GM12878 (cell line): ENCODE measurements around the gene ANO6. TPM values are rescaled to one million over a fixed set of nuclear protein-coding genes. Genes with fewer than 3 reads are reported as not detected.
A peak's percentile ranks its signal among the peaks of the same experiment; 100 is the strongest.

Experiments used
- ATAC-seq: fragments of 200-7000 bp; cut with Tn5 transposase; 3 replicates; pipeline ENCODE4 v1.9.1; 2020; ENCODE audit warnings: mild to moderate bottlenecking, moderate library complexity
- BruUV-seq: library from RNA; stranded (reverse); fragments of 400-500 nt; replicated peaks from 2 replicates; lab custom pipeline; 2021; lab: Mats Ljungman, UMichigan
- CTCF ChIA-PET: fragments of 300-600 bp; sonication (Branson Sonifier 250); formaldehyde crosslinking; extraction: SDS; loops from one replicate; lab custom pipeline; 2021; ENCODE audit warnings: inconsistent platforms; lab: Yijun Ruan, JAX
- POLR2A ChIA-PET: fragments of 350-600 bp; formaldehyde crosslinking; extraction: SDS; loops from one replicate; lab custom pipeline; 2021; ENCODE audit warnings: inconsistent platforms; lab: Charles Lee
- RAD21 ChIA-PET: fragments of 300-600 bp; sonication (Branson Sonifier 250); formaldehyde crosslinking; loops from one replicate; lab custom pipeline; 2023; ENCODE audit warnings: antibody characterized with exemption; ENCODE audit not compliant: unreplicated experiment; lab: Charles Lee
- SMC1A ChIA-PET: fragments of 300-600 bp; sonication (Branson Sonifier 250); formaldehyde crosslinking; loops from one replicate; lab custom pipeline; 2023; ENCODE audit not compliant: unreplicated experiment, uncharacterized antibody; lab: Charles Lee
- DNase-seq: peaks from one replicate; pipeline ENCODE4 v3.0.0-alpha.2; 2011; ENCODE audit warnings: low read depth, low spot score
- FAIRE-seq: peaks from 3 replicates; lab custom pipeline; 2011; peaks lifted over from hg19 to GRCh38; lab: Jason Lieb, UNC
- H2AFZ ChIP-seq: 2 replicates; pipeline ENCODE4 v1.6.0; 2011; ENCODE audit warnings: low read depth, low read length, control low read depth; ENCODE audit not compliant: control insufficient read depth
- H3K27ac ChIP-seq: 2 replicates; pipeline ENCODE4 v1.5.1; 2011; ENCODE audit warnings: control low read depth; ENCODE audit not compliant: control insufficient read depth, insufficient read depth
- H3K27me3 ChIP-seq, 2 experiments: replicated peaks in 1 of 2; 2 replicates each; pipeline versions ENCODE4 v1.6.0 to v1.6.1; 2011; ENCODE audit warnings: low read length in 1 of 2; ENCODE audit not compliant: control insufficient read depth in 2 of 2, insufficient read depth in 2 of 2
- H3K36me3 ChIP-seq, 2 experiments: 2 replicates each; pipeline ENCODE4 v1.5.1; 2011; ENCODE audit warnings: low read length in 1 of 2; ENCODE audit not compliant: control insufficient read depth in 2 of 2, insufficient read depth in 2 of 2
- H3K4me1 ChIP-seq: 2 replicates; pipeline ENCODE4 v1.6.1; 2011; ENCODE audit warnings: mild to moderate bottlenecking, low read length, moderate library complexity, mixed read lengths; ENCODE audit not compliant: control insufficient read depth, insufficient read depth
- H3K4me2 ChIP-seq: 2 replicates; pipeline ENCODE4 v1.6.0; 2011; ENCODE audit warnings: control low read depth; ENCODE audit not compliant: control insufficient read depth, insufficient read depth
- H3K4me3 ChIP-seq: fragments of 200-600 bp; sonication (generic); 2 replicates; pipeline ENCODE4 v1.5.1; 2016
- H3K79me2 ChIP-seq: 2 replicates; pipeline ENCODE4 v1.6.0; 2011; ENCODE audit warnings: low read length; ENCODE audit not compliant: control insufficient read depth, insufficient read depth
- H3K9ac ChIP-seq: 2 replicates; pipeline ENCODE4 v1.8.0; 2011; ENCODE audit warnings: low read length, control low read depth, mixed read lengths; ENCODE audit not compliant: control insufficient read depth, insufficient read depth
- H3K9me3 ChIP-seq: replicated peaks from 3 replicates; pipeline ENCODE4 v1.5.1; 2011; ENCODE audit warnings: mild to moderate bottlenecking, low read length; ENCODE audit not compliant: control insufficient read depth, insufficient read depth
- H4K20me1 ChIP-seq: 2 replicates; pipeline ENCODE4 v1.6.0; 2011; ENCODE audit not compliant: control insufficient read depth, insufficient read depth
- BCL11A ChIP-seq: IDR thresholded peaks from 2 replicates; pipeline ENCODE4 v1.6.1; 2011; ENCODE audit warnings: low read depth, low read length
- BCL3 ChIP-seq: IDR thresholded peaks from 2 replicates; pipeline ENCODE4 v1.6.1; 2011; ENCODE audit warnings: borderline replicate concordance, low read depth, mild to moderate bottlenecking, moderate library complexity, low read length; ENCODE audit not compliant: insufficient read depth, poor library complexity, severe bottlenecking
- CEBPB ChIP-seq, 2 experiments: fragments of 150-350 bp in 1 of 2; IDR thresholded peaks; 2 replicates each; pipeline ENCODE4 v1.6.1; 2012 to 2014; ENCODE audit warnings: low read depth in 2 of 2, low read length in 2 of 2, borderline replicate concordance in 1 of 2, inconsistent platforms in 1 of 2
- GATAD2B ChIP-seq: fragments of 450-650 bp; conservative IDR thresholded peaks from 2 replicates; pipeline ENCODE4 v1.6.1; 2017; ENCODE audit warnings: low read depth, mild to moderate bottlenecking, moderate library complexity
- HCFC1 ChIP-seq: fragments of 150-350 bp; IDR thresholded peaks from 2 replicates; pipeline ENCODE4 v1.6.1; 2014; ENCODE audit warnings: low read length
- IKZF1 ChIP-seq: fragments of 450-650 bp; conservative IDR thresholded peaks from 2 replicates; pipeline ENCODE4 v1.6.1; 2017; ENCODE audit warnings: antibody characterized with exemption, mild to moderate bottlenecking
- NBN ChIP-seq: fragments of 450-650 bp; IDR thresholded peaks from 2 replicates; pipeline ENCODE4 v1.6.1; 2016
- POLR2A ChIP-seq: IDR thresholded peaks from 2 replicates; pipeline ENCODE4 v1.6.1; 2011; ENCODE audit warnings: low read depth, mild to moderate bottlenecking, low read length
- RAD51 ChIP-seq: fragments of 450-650 bp; IDR thresholded peaks from 2 replicates; pipeline ENCODE4 v1.6.1; 2016; ENCODE audit warnings: moderate library complexity, mild to moderate bottlenecking, inconsistent platforms
- RCOR1 ChIP-seq: conservative IDR thresholded peaks from 2 replicates; pipeline ENCODE4 v1.6.1; 2012; ENCODE audit warnings: low read depth, low read length, improper control_type of control experiment
- in situ Hi-C: fragments of 300-500 bp; cut with MboI; formaldehyde crosslinking; loops from 9 replicates; pipeline ENCODE4 v1.14.3; 2018; ENCODE audit warnings: mixed read lengths
- intact Hi-C: fragments of 100-400 bp; cut with micrococcal nuclease; formaldehyde crosslinking; loops from one replicate; pipeline ENCODE4 v1.14.2; 2022; ENCODE audit not compliant: unreplicated experiment
- polyA plus RNA-seq, 11 experiments: library from polyadenylated mRNA; depleted of rRNA in 4 of 11; unstranded in 6 of 11; stranded (reverse) in 5 of 11; fragments of >200 nt; fragmentation: Nextera tagmentation in 4 of 11; fragmentation: Illumina TruSeq in 1 of 11; extraction: Ambion mirVana in 4 of 11; extraction: Trizol in 1 of 11; gene quantifications; 1 replicate in 1 of 11; 2 replicates in 10 of 11; pipeline versions ENCODE4 v1.2.1 to v1.2.3, GENCODE V29; 2011 to 2016; ENCODE audit warnings: inconsistent platforms in 2 of 11, missing spikeins in 2 of 11, low read depth in 1 of 11
- total RNA-seq, 4 experiments: library from RNA; depleted of rRNA in 3 of 4; stranded (reverse); fragments of >200 nt in 3 of 4; fragmentation: Illumina TruSeq in 1 of 4; extraction: Trizol in 1 of 4; gene quantifications; 2 replicates each; pipeline versions ENCODE4 v1.2.1 to v1.2.3, GENCODE V29; 2013 to 2021

ANO6 gene
- total and polyA plus RNA-seq, 10 of the 15 experiments (the other 5 are each of a cell fraction or from before 2014, with no cell fraction given): 4.6 to 30.3 (median 26.0) TPM

- TF ChIP-seq HCFC1: no peak
- no peak for TF ChIP-seq IKZF1
These were observed 138.0 kb downstream of the ANO6 start (continued) for GRCh38 chr12:45353944-45354343.

- ChIA-PET RAD21 (no interaction called here), CTCF (no interaction called here), POLR2A (interaction anchor here (1.1 kb wide), 1 partner anchor 77 kb away, joined by 3 read pairs; no protein-coding TSS in a partner anchor), SMC1A (interaction anchor here (1.1 to 1.3 kb wide), 2 partner anchors 130 to 177 kb away, joined by 3 read pairs; no protein-coding TSS in a partner anchor)
- FAIRE-seq (no peak), ATAC-seq (peak; percentile 82), DNase-seq (peak; percentile 21)
- no peaks in the 10 kb centered on the region for H3K4me1 ChIP-seq
- peaks cover 6 to 24% of the 10 kb centered on the region in 2 experiments for H3K36me3 ChIP-seq
- no TSS peak for BruUV-seq
- H3K9ac ChIP-seq: no peak overlapping the region
- in situ Hi-C loops (no loop called here), intact Hi-C loops (no loop called here)
- H2AFZ ChIP-seq: no peak overlapping the region
- TF ChIP-seq CEBPB (IDR thresholded peaks at IDR 0.05; ENCODE audit: borderline replicate concordance in 1 of 2, low read depth in 2 of 2, low read length in 2 of 2) (no peak), BCL11A (no peak), RAD51 (no peak), POLR2A (no peak), GATAD2B (no peak), BCL3 (no peak), NBN (no peak), RCOR1 (no peak)
- H3K4me2 ChIP-seq: no peak overlapping the region
- no peak overlapping the region for H3K27ac ChIP-seq
- no peaks in the 10 kb centered on the region for H3K27me3 ChIP-seq
- H3K9me3 ChIP-seq: no peaks in the 10 kb centered on the region; the same call in 2 of the 3 replicates
- no peaks in the 10 kb centered on the region for H4K20me1 ChIP-seq
- H3K79me2 ChIP-seq: no peaks in the 10 kb centered on the region
- H3K4me3 ChIP-seq: no peak overlapping the region
These were observed 138.5 kb downstream of the ANO6 start for GRCh38 chr12:45354399-45354798.
